Sigmoid colon (tissue), 7 donors: ENCODE data around the gene NDUFAF2. TPM values are rescaled to one million over a fixed set of nuclear protein-coding genes. Genes with fewer than 3 reads are reported as not detected.

Source experiments
- DNase-seq: peaks from one replicate; pipeline ENCODE4 v3.0.0-alpha.2; 2019
- H3K27ac ChIP-seq, 4 donors: fragments of 200-600 bp; sonication (generic); one replicate each; pipeline ENCODE4 v1.5.1; 2016 to 2019; ENCODE audit warnings: mild to moderate bottlenecking in 1 of 4
- H3K27me3 ChIP-seq, 3 donors: fragments of 200-600 bp; sonication (generic); one replicate each; pipeline ENCODE4 v1.5.1; 2019; ENCODE audit warnings: mild to moderate bottlenecking in 1 of 3
- H3K36me3 ChIP-seq, 4 donors: fragments of 200-600 bp; sonication (generic); one replicate each; pipeline ENCODE4 v1.5.1; 2016 to 2019
- H3K4me1 ChIP-seq, 4 donors: fragments of 200-600 bp; sonication (generic); one replicate each; pipeline ENCODE4 v1.5.1; 2017 to 2019
- H3K4me3 ChIP-seq, 4 donors: fragments of 200-600 bp; sonication (generic); one replicate each; pipeline ENCODE4 v1.5.1; 2017 to 2019; ENCODE audit warnings: mild to moderate bottlenecking in 2 of 4, moderate library complexity in 1 of 4
- H3K9me3 ChIP-seq, 4 donors: fragments of 200-600 bp in 3 of 4; sonication (generic) in 3 of 4; one replicate each; pipeline versions ENCODE4 v1.5.1 to v1.6.1; 2013 to 2019
- EP300 ChIP-seq, 4 donors: sonication (generic); formaldehyde crosslinking; IDR thresholded peaks; one replicate each; pipeline ENCODE4 v1.6.1; 2017; ENCODE audit warnings: antibody characterized with exemption in 4 of 4
- POLR2A ChIP-seq, 2 donors: fragments of 450-650 bp; IDR thresholded peaks; one replicate each; pipeline ENCODE4 v1.6.1; 2016; ENCODE audit warnings: antibody characterized with exemption in 2 of 2, mild to moderate bottlenecking in 2 of 2, moderate library complexity in 2 of 2
- POLR2AphosphoS5 ChIP-seq, 4 donors: sonication (generic); formaldehyde crosslinking; IDR thresholded peaks; one replicate each; pipeline ENCODE4 v1.6.1; 2017; ENCODE audit warnings: antibody characterized with exemption in 4 of 4
- WGBS, 2 donors: extraction: QIAGEN DNeasy Blood & Tissue Kit; methylation state at CpG; one replicate each; pipeline ENCODE4 v1.1.7; 2013; 5-methylcytosine and 5-hydroxymethylcytosine counted together
- intact Hi-C: fragments of 100-400 bp; cut with DNase I; formaldehyde crosslinking; loops from one replicate; pipeline ENCODE4 v1.15.1; 2023
- polyA plus RNA-seq, 3 donors: library from polyadenylated mRNA; stranded (reverse); fragments of 200-250 nt; gene quantifications; one replicate each; pipeline ENCODE4 v1.2.3, GENCODE V29; 2013
- total RNA-seq, 4 donors: library from RNA; depleted of rRNA; stranded (reverse); fragments of >200 nt; gene quantifications; one replicate each; pipeline ENCODE4 v1.1.0, GENCODE V29; 2016
- TF ChIP-seq, protein P1 (sequence below), 4 experiments: fragments of 450-650 bp in 3 of 4; fragments of 200-600 bp in 1 of 4; IDR thresholded peaks; one replicate each; pipeline ENCODE4 v1.5.1; 2016 to 2019; ENCODE audit warnings: antibody characterized with exemption in 4 of 4, mild to moderate bottlenecking in 3 of 4, moderate library complexity in 2 of 4
- donor health status: healthy with polysubstance abuse.
- donor health status: Bipolar disorder and iron deficiency.
- donor health status: healthy.

The NDUFAF2 gene
- total and polyA plus RNA-seq, 7 donors, result 33.5 to 48.6 (median 41.5) TPM

DNA sequence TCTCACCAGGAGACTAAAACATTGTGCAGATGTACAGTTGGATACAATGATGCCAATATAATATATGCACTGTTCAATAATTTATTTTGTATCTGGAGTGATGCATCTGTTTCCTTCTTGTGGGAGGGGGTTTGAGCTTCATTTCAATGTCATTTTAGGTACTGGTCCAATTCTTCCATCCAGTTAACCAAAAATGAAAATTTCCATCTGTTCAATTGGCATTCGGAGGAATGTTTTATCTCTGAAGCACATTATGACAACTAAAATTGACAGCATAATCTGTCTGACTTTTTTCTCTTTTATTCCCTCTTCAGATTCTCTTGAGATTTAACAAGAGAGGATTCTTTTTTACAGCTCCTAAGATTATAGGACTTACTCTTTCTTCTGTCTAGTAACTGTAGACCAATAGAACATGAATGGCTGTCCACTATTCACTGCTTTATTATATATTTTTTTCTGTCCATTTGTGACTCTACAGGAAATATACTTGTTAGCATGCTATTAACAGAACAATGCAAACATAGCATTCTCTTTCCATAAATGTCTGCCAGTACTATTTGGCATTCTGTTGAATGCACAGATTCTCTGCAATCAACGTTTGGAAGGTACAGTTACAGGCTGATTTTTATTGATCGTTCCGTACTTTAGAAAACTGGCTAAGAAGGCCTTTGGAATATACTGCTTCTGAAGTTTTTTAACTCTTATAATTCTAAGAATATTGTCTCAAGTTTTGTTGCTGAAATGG is 57.8 kb downstream of the NDUFAF2 start:
- H3K4me3 ChIP-seq, result no peak overlapping the region
- H3K9me3 ChIP-seq, result no peaks in the 10 kb centered on the region
- peaks cover 0 to 21% (median 0%) of the 10 kb centered on the region in 4 donors for H3K4me1 ChIP-seq
- WGBS, 2 donors, result 47 to 59% methylated on average over 4 of the region's 4 CpGs
- intact Hi-C loops, result no loop called here
- H3K27ac ChIP-seq, result no peak overlapping the region
- no peak for DNase-seq
- no peak for TF ChIP-seq POLR2AphosphoS5 (IDR thresholded peaks at IDR 0.05)
- TF ChIP-seq, protein P1, sequence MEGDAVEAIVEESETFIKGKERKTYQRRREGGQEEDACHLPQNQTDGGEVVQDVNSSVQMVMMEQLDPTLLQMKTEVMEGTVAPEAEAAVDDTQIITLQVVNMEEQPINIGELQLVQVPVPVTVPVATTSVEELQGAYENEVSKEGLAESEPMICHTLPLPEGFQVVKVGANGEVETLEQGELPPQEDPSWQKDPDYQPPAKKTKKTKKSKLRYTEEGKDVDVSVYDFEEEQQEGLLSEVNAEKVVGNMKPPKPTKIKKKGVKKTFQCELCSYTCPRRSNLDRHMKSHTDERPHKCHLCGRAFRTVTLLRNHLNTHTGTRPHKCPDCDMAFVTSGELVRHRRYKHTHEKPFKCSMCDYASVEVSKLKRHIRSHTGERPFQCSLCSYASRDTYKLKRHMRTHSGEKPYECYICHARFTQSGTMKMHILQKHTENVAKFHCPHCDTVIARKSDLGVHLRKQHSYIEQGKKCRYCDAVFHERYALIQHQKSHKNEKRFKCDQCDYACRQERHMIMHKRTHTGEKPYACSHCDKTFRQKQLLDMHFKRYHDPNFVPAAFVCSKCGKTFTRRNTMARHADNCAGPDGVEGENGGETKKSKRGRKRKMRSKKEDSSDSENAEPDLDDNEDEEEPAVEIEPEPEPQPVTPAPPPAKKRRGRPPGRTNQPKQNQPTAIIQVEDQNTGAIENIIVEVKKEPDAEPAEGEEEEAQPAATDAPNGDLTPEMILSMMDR (IDR thresholded peaks at IDR 0.05), result no peak
- no peak for TF ChIP-seq EP300 (IDR thresholded peaks at IDR 0.05)
- TF ChIP-seq POLR2A (IDR thresholded peaks at IDR 0.05), result no peak
- no peaks in the 10 kb centered on the region for H3K36me3 ChIP-seq
- H3K27me3 ChIP-seq, result no peaks in the 10 kb centered on the region

DNA sequence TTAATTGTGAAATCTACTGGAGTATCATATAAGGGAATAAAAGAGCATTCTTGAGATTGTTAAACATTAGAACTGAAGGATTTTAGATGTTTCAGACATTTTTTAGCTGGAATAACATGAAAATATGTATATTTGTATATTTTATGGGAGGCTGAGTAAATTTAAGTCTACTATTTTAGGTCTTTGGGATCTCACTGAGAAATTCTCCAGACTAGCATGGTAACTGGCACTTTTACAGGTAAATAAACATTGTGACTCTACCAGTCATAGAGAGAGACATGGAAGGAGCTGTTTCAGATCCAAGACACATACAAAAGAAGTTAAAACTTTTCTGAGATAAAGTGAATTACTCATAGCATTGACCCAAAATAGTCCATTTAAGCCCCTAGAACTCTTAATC is 59.4 kb downstream of the NDUFAF2 start:
- no peak for DNase-seq
- intact Hi-C loops, result no loop called here
- H3K4me1 ChIP-seq, result peaks cover 0 to 19% (median 0%) of the 10 kb centered on the region in 4 donors
- H3K9me3 ChIP-seq, result no peaks in the 10 kb centered on the region
- no peaks in the 10 kb centered on the region for H3K27me3 ChIP-seq
- no peak overlapping the region for H3K4me3 ChIP-seq
- TF ChIP-seq EP300 (IDR thresholded peaks at IDR 0.05) (no peak), POLR2AphosphoS5 (IDR thresholded peaks at IDR 0.05) (no peak), POLR2A (IDR thresholded peaks at IDR 0.05) (no peak)
- TF ChIP-seq, protein P1 (IDR thresholded peaks at IDR 0.05), result no peak
- no peak overlapping the region for H3K27ac ChIP-seq
- H3K36me3 ChIP-seq, result no peaks in the 10 kb centered on the region

DNA sequence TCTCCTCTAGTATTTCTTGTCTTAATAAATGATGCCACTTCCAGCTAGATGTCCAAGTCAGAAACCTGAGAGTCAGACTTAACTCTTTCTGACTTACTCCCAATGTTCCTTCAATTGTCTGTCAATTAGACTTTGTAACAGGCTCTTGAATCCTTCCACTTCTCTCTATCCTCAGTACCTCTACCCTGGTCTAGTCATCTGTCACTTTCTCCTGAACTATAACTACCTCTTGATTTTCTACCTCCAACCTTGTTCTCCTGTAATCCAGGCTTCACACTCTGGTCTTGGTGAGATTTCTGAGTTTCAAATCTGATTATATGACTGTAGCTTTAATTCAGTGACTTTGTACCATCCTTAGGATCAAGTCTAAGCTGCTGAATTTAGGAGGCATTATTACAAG is 64.9 kb downstream of the NDUFAF2 start:
- Histone ChIP-seq H3K9me3 (no peaks in the 10 kb centered on the region), H3K27ac (no peak overlapping the region), H3K36me3 (no peaks in the 10 kb centered on the region), H3K4me3 (no peak overlapping the region), H3K27me3 (no peaks in the 10 kb centered on the region), H3K4me1 (no peaks in the 10 kb centered on the region)
- intact Hi-C loops, result no loop called here
- TF ChIP-seq POLR2AphosphoS5 (IDR thresholded peaks at IDR 0.05) (no peak), POLR2A (IDR thresholded peaks at IDR 0.05) (no peak), EP300 (IDR thresholded peaks at IDR 0.05) (no peak)
- TF ChIP-seq, protein P1 (IDR thresholded peaks at IDR 0.05), result no peak
- DNase-seq, result no peak

GRCh38 chr5:61010467-61011454 is 65.8 kb downstream of the NDUFAF2 start:
- H3K27ac ChIP-seq, result no peak overlapping the region
- no peaks in the 10 kb centered on the region for H3K9me3 ChIP-seq
- no peak overlapping the region for H3K4me3 ChIP-seq
- TF ChIP-seq, protein P1 (IDR thresholded peaks at IDR 0.05), result no peak
- TF ChIP-seq POLR2A (IDR thresholded peaks at IDR 0.05) (no peak), POLR2AphosphoS5 (IDR thresholded peaks at IDR 0.05) (no peak), EP300 (IDR thresholded peaks at IDR 0.05) (no peak)
- intact Hi-C loops, result no loop called here
- H3K4me1 ChIP-seq, result no peaks in the 10 kb centered on the region
- 75 to 76% methylated on average over 5 of the region's 5 CpGs for WGBS, 2 donors
- H3K36me3 ChIP-seq, result no peaks in the 10 kb centered on the region
- DNase-seq, result no peak
- no peaks in the 10 kb centered on the region for H3K27me3 ChIP-seq
